Measurements from ENCODE around the gene GJB2.

GJB2 gene

DNA sequence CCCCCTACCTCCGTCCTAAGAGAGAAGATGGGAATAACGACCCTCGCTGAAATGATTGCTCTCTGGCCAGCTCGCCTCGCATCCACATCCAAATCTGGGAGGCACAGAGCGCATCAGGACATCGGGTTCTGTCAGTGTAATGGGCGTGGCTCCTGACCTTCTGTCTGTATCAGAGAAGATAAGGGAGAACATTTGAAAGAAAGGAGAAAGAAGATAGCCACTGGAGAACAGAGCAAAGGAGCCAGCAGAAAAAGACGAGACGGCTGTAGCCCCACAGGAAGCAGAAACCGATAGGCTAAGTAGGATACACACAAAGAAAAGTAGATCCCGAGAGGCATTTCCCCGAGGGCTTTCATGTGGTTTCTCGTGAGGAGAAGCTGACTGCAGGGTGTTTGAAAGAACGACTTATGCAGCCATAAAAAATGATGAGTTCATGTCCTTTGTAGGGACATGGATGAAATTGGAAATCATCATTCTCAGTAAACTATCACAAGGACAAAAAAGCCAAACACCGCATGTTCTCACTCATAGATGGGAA is 14.0 kb upstream of the GJB2 start:
- Histone ChIP-seq H3K36me3 (ENCODE audit: control insufficient read depth, insufficient read depth, low read length) (no peaks in the 10 kb centered on the region), H3K4me2 (ENCODE audit: low read length) (no peak overlapping the region), H3K27ac (no peak overlapping the region), H2AFZ (no peak overlapping the region), H3K79me2 (no peaks in the 10 kb centered on the region), H3K27me3 (ENCODE audit: control insufficient read depth, insufficient read depth, low read length) (no peaks in the 10 kb centered on the region), H3K9me3 (ENCODE audit: control insufficient read depth, low read length) (no peaks in the 10 kb centered on the region), H3K4me1 (no peaks in the 10 kb centered on the region), H3K9ac (no peak overlapping the region), H3K4me3 (ENCODE audit: low read depth, low read length) (no peak overlapping the region)
- TF ChIP-seq, protein P1, sequence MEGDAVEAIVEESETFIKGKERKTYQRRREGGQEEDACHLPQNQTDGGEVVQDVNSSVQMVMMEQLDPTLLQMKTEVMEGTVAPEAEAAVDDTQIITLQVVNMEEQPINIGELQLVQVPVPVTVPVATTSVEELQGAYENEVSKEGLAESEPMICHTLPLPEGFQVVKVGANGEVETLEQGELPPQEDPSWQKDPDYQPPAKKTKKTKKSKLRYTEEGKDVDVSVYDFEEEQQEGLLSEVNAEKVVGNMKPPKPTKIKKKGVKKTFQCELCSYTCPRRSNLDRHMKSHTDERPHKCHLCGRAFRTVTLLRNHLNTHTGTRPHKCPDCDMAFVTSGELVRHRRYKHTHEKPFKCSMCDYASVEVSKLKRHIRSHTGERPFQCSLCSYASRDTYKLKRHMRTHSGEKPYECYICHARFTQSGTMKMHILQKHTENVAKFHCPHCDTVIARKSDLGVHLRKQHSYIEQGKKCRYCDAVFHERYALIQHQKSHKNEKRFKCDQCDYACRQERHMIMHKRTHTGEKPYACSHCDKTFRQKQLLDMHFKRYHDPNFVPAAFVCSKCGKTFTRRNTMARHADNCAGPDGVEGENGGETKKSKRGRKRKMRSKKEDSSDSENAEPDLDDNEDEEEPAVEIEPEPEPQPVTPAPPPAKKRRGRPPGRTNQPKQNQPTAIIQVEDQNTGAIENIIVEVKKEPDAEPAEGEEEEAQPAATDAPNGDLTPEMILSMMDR (IDR thresholded peaks at IDR 0.05), result no peak

GRCh38 chr13:20206065-20206697 is 13.4 kb upstream of the GJB2 start:
- H3K79me2 ChIP-seq, result no peaks in the 10 kb centered on the region
- H3K9me3 ChIP-seq (ENCODE audit: control insufficient read depth, low read length), result no peaks in the 10 kb centered on the region
- no peaks in the 10 kb centered on the region for H3K27me3 ChIP-seq (ENCODE audit: control insufficient read depth, insufficient read depth, low read length)
- H3K36me3 ChIP-seq (ENCODE audit: control insufficient read depth, insufficient read depth, low read length), result no peaks in the 10 kb centered on the region
- H2AFZ ChIP-seq, result no peak overlapping the region
- H3K4me2 ChIP-seq (ENCODE audit: low read length), result no peak overlapping the region
- no peak overlapping the region for H3K9ac ChIP-seq
- no peak overlapping the region for H3K27ac ChIP-seq
- TF ChIP-seq, protein P1 (IDR thresholded peaks at IDR 0.05), result no peak
- H3K4me3 ChIP-seq (ENCODE audit: low read depth, low read length), result no peak overlapping the region
- no peaks in the 10 kb centered on the region for H3K4me1 ChIP-seq

GRCh38 chr13:20198781-20199180 is 6.0 kb upstream of the GJB2 start:
- TF ChIP-seq, protein P1 (IDR thresholded peaks at IDR 0.05), result no peak
- H3K36me3 ChIP-seq (ENCODE audit: control insufficient read depth, insufficient read depth, low read length), result no peaks in the 10 kb centered on the region
- H3K79me2 ChIP-seq, result no peaks in the 10 kb centered on the region
- no peaks in the 10 kb centered on the region for H3K4me1 ChIP-seq
- no peaks in the 10 kb centered on the region for H3K27me3 ChIP-seq (ENCODE audit: control insufficient read depth, insufficient read depth, low read length)
- no peak overlapping the region for H3K27ac ChIP-seq
- H3K9ac ChIP-seq, result no peak overlapping the region
- H3K9me3 ChIP-seq (ENCODE audit: control insufficient read depth, low read length), result no peaks in the 10 kb centered on the region
- H3K4me2 ChIP-seq (ENCODE audit: low read length), result no peak overlapping the region
- H3K4me3 ChIP-seq (ENCODE audit: low read depth, low read length), result no peak overlapping the region
- no peak overlapping the region for H2AFZ ChIP-seq

DNA sequence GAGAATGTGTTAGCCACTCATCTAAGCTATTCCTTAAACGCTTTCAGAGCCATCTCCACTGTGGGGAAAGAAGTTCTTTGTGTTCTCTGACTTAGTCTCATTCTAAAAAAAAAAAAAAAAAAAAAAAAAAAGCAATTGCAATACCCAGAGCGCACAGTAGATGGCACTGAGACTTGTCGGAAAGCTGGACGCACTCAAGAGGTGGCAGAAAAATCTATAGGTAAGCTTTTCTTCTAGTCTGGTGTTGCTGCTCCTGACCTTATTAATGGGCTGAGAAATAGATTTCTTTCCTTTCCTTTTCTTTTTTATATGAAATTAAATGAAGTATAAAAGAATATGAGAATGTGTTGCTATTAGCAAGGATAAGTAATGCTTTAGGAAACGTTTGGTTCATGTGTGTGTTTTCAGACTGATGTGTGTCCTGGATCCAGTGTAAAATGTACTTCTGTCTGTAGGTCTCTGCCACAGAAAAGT is 4.7 kb upstream of the GJB2 start:
- no peak overlapping the region for H3K4me3 ChIP-seq (ENCODE audit: low read depth, low read length)
- no peak overlapping the region for H3K4me2 ChIP-seq (ENCODE audit: low read length)
- H3K27me3 ChIP-seq (ENCODE audit: control insufficient read depth, insufficient read depth, low read length), result no peaks in the 10 kb centered on the region
- TF ChIP-seq, protein P1 (IDR thresholded peaks at IDR 0.05), result peak; percentile 46
- no peaks in the 10 kb centered on the region for H3K79me2 ChIP-seq
- H3K4me1 ChIP-seq, result no peaks in the 10 kb centered on the region
- H3K27ac ChIP-seq, result no peak overlapping the region
- H3K9me3 ChIP-seq (ENCODE audit: control insufficient read depth, low read length), result no peaks in the 10 kb centered on the region
- H3K36me3 ChIP-seq (ENCODE audit: control insufficient read depth, insufficient read depth, low read length), result no peaks in the 10 kb centered on the region
- H3K9ac ChIP-seq, result no peak overlapping the region
- H2AFZ ChIP-seq, result no peak overlapping the region

DNA sequence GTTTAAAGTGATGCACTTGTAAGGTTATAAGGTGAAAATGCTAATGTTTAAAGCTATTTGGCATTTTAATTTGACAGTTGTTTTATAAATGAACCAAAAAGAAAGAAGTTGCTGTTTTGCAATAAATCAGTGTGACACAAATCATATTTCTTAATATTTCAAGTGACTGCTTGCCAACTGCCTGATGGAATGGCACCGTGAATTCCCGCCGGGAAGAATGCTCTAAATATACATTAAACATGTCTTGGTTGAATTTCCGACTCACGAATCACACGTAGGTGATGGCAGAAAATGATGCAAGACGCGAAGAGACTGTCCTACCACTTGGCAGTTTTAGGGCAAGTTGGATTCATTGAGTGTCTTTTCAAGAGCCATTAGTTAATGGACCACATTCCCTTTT is 3.1 kb upstream of the GJB2 start:
- H2AFZ ChIP-seq, result no peak overlapping the region
- no peaks in the 10 kb centered on the region for H3K9me3 ChIP-seq (ENCODE audit: control insufficient read depth, low read length)
- no peaks in the 10 kb centered on the region for H3K4me1 ChIP-seq
- no peaks in the 10 kb centered on the region for H3K79me2 ChIP-seq
- H3K36me3 ChIP-seq (ENCODE audit: control insufficient read depth, insufficient read depth, low read length), result no peaks in the 10 kb centered on the region
- no peak overlapping the region for H3K4me2 ChIP-seq (ENCODE audit: low read length)
- H3K27ac ChIP-seq, result no peak overlapping the region
- no peak overlapping the region for H3K9ac ChIP-seq
- no peak overlapping the region for H3K4me3 ChIP-seq (ENCODE audit: low read depth, low read length)
- TF ChIP-seq, protein P1 (IDR thresholded peaks at IDR 0.05), result no peak
- H3K27me3 ChIP-seq (ENCODE audit: control insufficient read depth, insufficient read depth, low read length), result no peaks in the 10 kb centered on the region

Measured in parathyroid adenoma (tissue), 2 donors.